Upper lobe of left lung (tissue), 4 donors: ENCODE results near the gene JMJD4.

Source experiments
- POLR2A ChIP-seq, 4 donors: fragments of 450-650 bp; IDR thresholded peaks; one replicate each; pipeline ENCODE4 v1.5.1; 2016 to 2017; ENCODE audit warnings: antibody characterized with exemption in 4 of 4, mild to moderate bottlenecking in 2 of 4
- POLR2AphosphoS5 ChIP-seq, 2 donors: sonication (generic); formaldehyde crosslinking; IDR thresholded peaks; one replicate each; pipeline ENCODE4 v1.5.1; 2017; ENCODE audit warnings: antibody characterized with exemption in 2 of 2
- TF ChIP-seq, protein P1 (sequence below), 6 experiments: fragments of 450-650 bp in 4 of 6; fragments of 200-600 bp in 2 of 6; sonication (generic) in 2 of 6; IDR thresholded peaks; one replicate each; pipeline ENCODE4 v1.5.1; 2016 to 2019; ENCODE audit warnings: antibody characterized with exemption in 6 of 6

DNA sequence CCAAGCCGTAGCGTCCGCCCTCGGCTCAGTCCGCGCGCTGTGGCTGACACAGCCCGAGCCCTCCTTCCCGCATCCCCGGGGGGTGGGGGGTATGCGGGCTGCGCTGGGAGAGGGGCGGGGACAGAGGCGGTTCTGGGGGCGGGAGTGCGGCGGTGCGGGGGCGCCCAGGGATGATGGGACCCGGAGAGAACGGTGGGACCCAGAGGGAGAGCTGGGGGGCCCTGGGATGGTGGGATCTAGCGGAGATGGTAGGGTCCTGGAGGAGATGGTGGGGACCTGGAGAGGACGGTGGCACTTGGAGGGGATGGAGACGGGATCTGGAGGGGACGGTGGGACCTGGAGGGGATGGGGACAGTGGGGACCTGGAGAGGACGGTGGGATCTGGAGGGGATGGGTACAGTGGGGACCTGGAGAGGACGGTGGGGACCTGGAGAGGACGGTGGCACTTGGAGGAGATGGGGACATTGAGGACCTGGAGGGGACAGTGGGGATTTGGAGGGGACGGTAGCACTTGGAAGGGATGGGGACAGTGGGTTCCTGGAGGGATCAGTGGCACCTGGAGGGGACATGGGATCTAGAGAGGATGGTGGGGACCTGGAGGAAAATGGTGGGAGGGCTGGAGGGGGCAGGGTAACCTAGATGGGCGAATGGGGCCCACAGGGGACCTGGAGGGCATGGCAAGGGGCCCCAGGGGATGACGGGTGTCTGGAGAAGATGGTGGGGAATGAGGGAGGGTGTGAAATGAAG is 610 bp upstream of the JMJD4 start:
- TF ChIP-seq, protein P1, sequence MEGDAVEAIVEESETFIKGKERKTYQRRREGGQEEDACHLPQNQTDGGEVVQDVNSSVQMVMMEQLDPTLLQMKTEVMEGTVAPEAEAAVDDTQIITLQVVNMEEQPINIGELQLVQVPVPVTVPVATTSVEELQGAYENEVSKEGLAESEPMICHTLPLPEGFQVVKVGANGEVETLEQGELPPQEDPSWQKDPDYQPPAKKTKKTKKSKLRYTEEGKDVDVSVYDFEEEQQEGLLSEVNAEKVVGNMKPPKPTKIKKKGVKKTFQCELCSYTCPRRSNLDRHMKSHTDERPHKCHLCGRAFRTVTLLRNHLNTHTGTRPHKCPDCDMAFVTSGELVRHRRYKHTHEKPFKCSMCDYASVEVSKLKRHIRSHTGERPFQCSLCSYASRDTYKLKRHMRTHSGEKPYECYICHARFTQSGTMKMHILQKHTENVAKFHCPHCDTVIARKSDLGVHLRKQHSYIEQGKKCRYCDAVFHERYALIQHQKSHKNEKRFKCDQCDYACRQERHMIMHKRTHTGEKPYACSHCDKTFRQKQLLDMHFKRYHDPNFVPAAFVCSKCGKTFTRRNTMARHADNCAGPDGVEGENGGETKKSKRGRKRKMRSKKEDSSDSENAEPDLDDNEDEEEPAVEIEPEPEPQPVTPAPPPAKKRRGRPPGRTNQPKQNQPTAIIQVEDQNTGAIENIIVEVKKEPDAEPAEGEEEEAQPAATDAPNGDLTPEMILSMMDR (IDR thresholded peaks at IDR 0.05), result no peak
- no peak for TF ChIP-seq POLR2AphosphoS5 (IDR thresholded peaks at IDR 0.05)
- TF ChIP-seq POLR2A (IDR thresholded peaks at IDR 0.05), result no peak
